ENCODE data around the gene TOMM7.

GRCh38 chr7:22854158-22855048 lies 31.8 kb upstream of the TOMM7 start:
- TF ChIP-seq ELF1 (IDR thresholded peaks at IDR 0.05) (no peak), USF1 (IDR thresholded peaks at IDR 0.05; ENCODE audit: borderline replicate concordance, low read depth) (peak; percentile 74)
